ENCODE data around the gene PIK3CD. TPM values are rescaled to one million over a fixed set of nuclear protein-coding genes. Genes with fewer than 3 reads are reported as not detected.
"Not testable (repeated sequence)": the region's sequence is repeated elsewhere in the genome, so short reads cannot be mapped to it uniquely, and the experiment has no call there.

Gene PIK3CD
- total and polyA plus RNA-seq, 2 experiments from 2014 or later: 1.2 to 1.3 TPM

DNA sequence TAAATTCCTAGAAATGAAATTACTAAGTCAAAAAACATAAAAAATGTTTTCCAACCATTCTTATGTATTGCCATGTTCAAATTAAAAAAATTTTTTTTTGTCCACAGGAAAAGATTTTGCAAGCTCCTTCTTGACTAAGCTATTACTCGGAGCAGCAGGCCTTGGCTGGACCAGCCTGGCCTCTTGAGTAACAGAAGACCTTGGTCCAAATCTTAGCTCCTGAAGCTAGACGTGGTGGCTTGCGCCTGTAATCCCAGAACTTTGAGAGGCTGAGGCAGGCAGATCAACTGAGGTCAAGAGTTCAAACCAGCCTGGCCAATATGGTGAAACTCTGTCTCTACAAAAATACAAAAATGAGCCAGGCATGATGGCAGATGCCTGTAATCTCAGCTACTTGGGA lies 94.7 kb downstream of the PIK3CD start:
- H3K27ac ChIP-seq: no peak overlapping the region
- 96% methylated on average over 3 of the region's 3 CpGs for WGBS (ENCODE audit: low lambda C conversion rate, missing lambda C conversion rate)
- no peak overlapping the region for H3K4me2 ChIP-seq
- H3K79me2 ChIP-seq: no peaks in the 10 kb centered on the region
- TF ChIP-seq EZH2phosphoT487 (IDR thresholded peaks at IDR 0.05; ENCODE audit: low read depth, severe bottlenecking, unreplicated experiment) (no peak), EZH2 (IDR thresholded peaks at IDR 0.05; ENCODE audit: borderline replicate concordance) (no peak)
- TF ChIP-seq, protein P1, sequence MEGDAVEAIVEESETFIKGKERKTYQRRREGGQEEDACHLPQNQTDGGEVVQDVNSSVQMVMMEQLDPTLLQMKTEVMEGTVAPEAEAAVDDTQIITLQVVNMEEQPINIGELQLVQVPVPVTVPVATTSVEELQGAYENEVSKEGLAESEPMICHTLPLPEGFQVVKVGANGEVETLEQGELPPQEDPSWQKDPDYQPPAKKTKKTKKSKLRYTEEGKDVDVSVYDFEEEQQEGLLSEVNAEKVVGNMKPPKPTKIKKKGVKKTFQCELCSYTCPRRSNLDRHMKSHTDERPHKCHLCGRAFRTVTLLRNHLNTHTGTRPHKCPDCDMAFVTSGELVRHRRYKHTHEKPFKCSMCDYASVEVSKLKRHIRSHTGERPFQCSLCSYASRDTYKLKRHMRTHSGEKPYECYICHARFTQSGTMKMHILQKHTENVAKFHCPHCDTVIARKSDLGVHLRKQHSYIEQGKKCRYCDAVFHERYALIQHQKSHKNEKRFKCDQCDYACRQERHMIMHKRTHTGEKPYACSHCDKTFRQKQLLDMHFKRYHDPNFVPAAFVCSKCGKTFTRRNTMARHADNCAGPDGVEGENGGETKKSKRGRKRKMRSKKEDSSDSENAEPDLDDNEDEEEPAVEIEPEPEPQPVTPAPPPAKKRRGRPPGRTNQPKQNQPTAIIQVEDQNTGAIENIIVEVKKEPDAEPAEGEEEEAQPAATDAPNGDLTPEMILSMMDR (IDR thresholded peaks at IDR 0.05; ENCODE audit: poor library complexity): no peak
- H3K9me3 ChIP-seq (ENCODE audit: low read depth): no peaks in the 10 kb centered on the region
- H3K27me3 ChIP-seq: no peaks in the 10 kb centered on the region
- peaks cover 3% of the 10 kb centered on the region for H3K36me3 ChIP-seq (replicated peaks; ENCODE audit: insufficient read depth, low read depth)
- H2AFZ ChIP-seq: no peak overlapping the region
- no peaks in the 10 kb centered on the region for H3K9me2 ChIP-seq (replicated peaks; ENCODE audit: insufficient read depth)
- no peak overlapping the region for H3K4me3 ChIP-seq
- no peak for DNase-seq (ENCODE audit: low spot score)
- H4K20me1 ChIP-seq (ENCODE audit: insufficient read depth, poor library complexity, severe bottlenecking): no peaks in the 10 kb centered on the region
- no peaks in the 10 kb centered on the region for H3K4me1 ChIP-seq (ENCODE audit: insufficient read depth)

DNA sequence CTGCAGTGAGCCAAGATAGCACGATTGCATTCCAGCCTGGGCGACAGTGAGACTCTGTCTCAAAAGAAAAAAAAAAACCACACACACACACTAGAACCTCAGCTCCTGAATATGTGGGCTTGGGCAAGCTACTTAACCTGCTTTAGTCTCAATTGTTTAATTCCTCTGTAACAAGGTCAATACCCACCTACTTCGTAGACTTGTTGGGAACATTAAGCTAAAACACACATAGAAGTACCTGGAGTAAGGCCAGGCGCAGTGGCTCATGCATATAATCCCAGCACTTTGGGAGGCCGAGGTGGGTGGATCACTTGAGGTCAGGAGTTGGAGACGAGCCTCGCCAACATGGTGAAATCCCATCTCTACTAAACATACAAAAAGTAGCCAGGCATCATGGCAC lies 95.1 kb downstream of the PIK3CD start:
- H3K27ac ChIP-seq: no peak overlapping the region
- no peaks in the 10 kb centered on the region for H3K79me2 ChIP-seq
- H3K9me3 ChIP-seq (ENCODE audit: low read depth): no peaks in the 10 kb centered on the region
- H3K4me1 ChIP-seq (ENCODE audit: insufficient read depth): no peaks in the 10 kb centered on the region
- no peak overlapping the region for H3K4me2 ChIP-seq
- DNase-seq (ENCODE audit: low spot score): no peak
- H3K4me3 ChIP-seq: no peak overlapping the region
- TF ChIP-seq EZH2 (IDR thresholded peaks at IDR 0.05; ENCODE audit: borderline replicate concordance) (no peak), EZH2phosphoT487 (IDR thresholded peaks at IDR 0.05; ENCODE audit: low read depth, severe bottlenecking, unreplicated experiment) (no peak)
- TF ChIP-seq, protein P1 (IDR thresholded peaks at IDR 0.05; ENCODE audit: poor library complexity): no peak
- H3K36me3 ChIP-seq (replicated peaks; ENCODE audit: insufficient read depth, low read depth): peaks cover 3% of the 10 kb centered on the region
- no peaks in the 10 kb centered on the region for H3K9me2 ChIP-seq (replicated peaks; ENCODE audit: insufficient read depth)
- H3K27me3 ChIP-seq: no peaks in the 10 kb centered on the region
- no peak overlapping the region for H2AFZ ChIP-seq
- WGBS (ENCODE audit: low lambda C conversion rate, missing lambda C conversion rate): 96% methylated on average over 7 of the region's 7 CpGs
- H4K20me1 ChIP-seq (ENCODE audit: insufficient read depth, poor library complexity, severe bottlenecking): no peaks in the 10 kb centered on the region

DNA sequence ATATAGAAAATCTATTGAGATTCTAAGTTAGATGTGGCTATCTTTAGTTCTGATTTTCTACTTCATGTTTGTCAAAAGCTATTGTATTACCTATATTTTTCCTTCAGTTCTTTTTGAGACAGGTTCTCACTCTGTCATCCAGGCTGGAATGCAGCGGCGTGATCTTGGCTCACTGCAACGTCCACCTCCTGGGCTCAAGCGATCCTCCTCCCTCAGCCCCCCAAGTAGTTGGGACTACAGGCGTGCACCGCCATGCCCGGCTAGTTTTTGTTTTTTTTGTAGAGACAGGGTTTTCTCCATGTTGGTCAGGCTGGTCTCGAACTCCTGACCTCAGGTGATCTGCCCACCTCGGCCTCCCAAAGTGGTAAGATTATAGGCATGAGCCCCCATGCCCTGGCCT lies 96.9 kb downstream of the PIK3CD start:
- not testable (repeated sequence) for H3K9me3 ChIP-seq (ENCODE audit: low read depth); H3K36me3 ChIP-seq (replicated peaks; ENCODE audit: insufficient read depth, low read depth)
- 97% methylated on average over 9 of the region's 9 CpGs for WGBS (ENCODE audit: low lambda C conversion rate, missing lambda C conversion rate)

DNA sequence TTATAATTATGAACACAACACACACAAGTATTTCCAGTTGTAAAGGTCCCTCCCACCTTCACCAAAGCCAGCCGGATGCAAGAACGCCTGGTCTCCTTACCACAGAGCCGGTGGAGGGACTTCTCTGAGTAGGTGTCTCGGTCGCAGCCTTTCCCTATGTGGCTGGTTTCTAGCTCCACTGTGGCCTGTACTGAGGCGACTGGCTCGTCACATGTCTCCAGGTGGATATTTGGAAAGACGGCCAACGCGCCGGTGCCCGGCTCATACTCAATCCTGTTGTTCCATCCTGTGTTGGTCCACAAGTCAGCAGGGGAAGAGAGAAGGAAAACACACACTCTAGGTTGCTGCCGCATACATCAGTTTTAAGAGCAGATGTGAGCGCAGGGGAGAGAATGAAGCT lies 97.8 kb downstream of the PIK3CD start:
- Histone ChIP-seq H4K20me1 (ENCODE audit: insufficient read depth, poor library complexity, severe bottlenecking) (no peaks in the 10 kb centered on the region), H3K9me2 (replicated peaks; ENCODE audit: insufficient read depth) (no peaks in the 10 kb centered on the region), H3K36me3 (replicated peaks; ENCODE audit: insufficient read depth, low read depth) (no peaks in the 10 kb centered on the region), H3K4me1 (ENCODE audit: insufficient read depth) (no peaks in the 10 kb centered on the region), H3K27me3 (no peaks in the 10 kb centered on the region), H3K27ac (no peak overlapping the region), H3K4me3 (no peak overlapping the region), H2AFZ (no peak overlapping the region), H3K9me3 (ENCODE audit: low read depth) (no peaks in the 10 kb centered on the region), H3K79me2 (no peaks in the 10 kb centered on the region), H3K4me2 (no peak overlapping the region)
- no peak for DNase-seq (ENCODE audit: low spot score)
- 99% methylated on average over 14 of the region's 14 CpGs for WGBS (ENCODE audit: low lambda C conversion rate, missing lambda C conversion rate)
- TF ChIP-seq EZH2 (IDR thresholded peaks at IDR 0.05; ENCODE audit: borderline replicate concordance): no peak
- TF ChIP-seq, protein P1 (IDR thresholded peaks at IDR 0.05; ENCODE audit: poor library complexity): no peak
- no peak for TF ChIP-seq EZH2phosphoT487 (IDR thresholded peaks at IDR 0.05; ENCODE audit: low read depth, severe bottlenecking, unreplicated experiment)

More for the DNA sequence above, 96.9 kb downstream of the PIK3CD start:
- H3K27ac ChIP-seq; H3K4me2 ChIP-seq; H3K27me3 ChIP-seq; H2AFZ ChIP-seq; DNase-seq (ENCODE audit: low spot score); H3K79me2 ChIP-seq; H3K4me1 ChIP-seq (ENCODE audit: insufficient read depth); H3K9me2 ChIP-seq (replicated peaks; ENCODE audit: insufficient read depth); H4K20me1 ChIP-seq (ENCODE audit: insufficient read depth, poor library complexity, severe bottlenecking); H3K4me3 ChIP-seq: not testable (repeated sequence)
